Endothelial cell of umbilical vein (primary cell): Measurements from ENCODE around the gene SS18L1. TPM values are rescaled to one million over a fixed set of nuclear protein-coding genes. Genes with fewer than 3 reads are reported as not detected.

Experiments
- BruUV-seq: library from RNA; stranded (reverse); fragments of 400-500 nt; replicated peaks from 2 replicates; lab custom pipeline; 2021; lab: Mats Ljungman, UMichigan
- CTCF ChIA-PET: fragments of 300-600, 350-600 bp; sonication (Branson Sonifier 250); formaldehyde crosslinking; loops from one replicate; lab custom pipeline; 2021; ENCODE audit warnings: antibody characterized with exemption, inconsistent platforms; lab: Charles Lee
- POLR2A ChIA-PET: fragments of 300-600, 350-600 bp; sonication (Branson Sonifier 250); formaldehyde crosslinking; loops from one replicate; lab custom pipeline; 2021; ENCODE audit warnings: antibody characterized with exemption, inconsistent platforms; lab: Charles Lee
- DNase-seq: peaks from one replicate; pipeline ENCODE4 v3.0.0-alpha.2; 2011; ENCODE audit warnings: low read depth, low spot score
- FAIRE-seq: peaks from 2 replicates; lab custom pipeline; 2011; peaks lifted over from hg19 to GRCh38; lab: Jason Lieb, UNC
- H2AFZ ChIP-seq: 2 replicates; pipeline ENCODE4 v1.6.0; 2012; ENCODE audit warnings: low read depth, low read length, control low read depth, inconsistent platforms
- H3K27ac ChIP-seq: 2 replicates; pipeline ENCODE4 v1.5.1; 2011; ENCODE audit warnings: low read depth, mild to moderate bottlenecking, control low read depth, low read length, moderate library complexity; ENCODE audit not compliant: insufficient read depth
- H3K27me3 ChIP-seq, 2 experiments: 2 replicates each; pipeline versions ENCODE4 v1.6.0 to v1.6.1; 2011; ENCODE audit warnings: low read length in 2 of 2, mixed read lengths in 1 of 2; ENCODE audit not compliant: control insufficient read depth in 2 of 2, insufficient read depth in 2 of 2
- H3K36me3 ChIP-seq, 2 experiments: 2 replicates in 1 of 2; 3 replicates in 1 of 2; pipeline ENCODE4 v1.5.1; 2011; ENCODE audit warnings: low read length in 2 of 2, mild to moderate bottlenecking in 1 of 2, moderate library complexity in 1 of 2; ENCODE audit not compliant: control insufficient read depth in 2 of 2, insufficient read depth in 2 of 2; ENCODE audit errors: extremely low read depth in 1 of 2
- H3K4me1 ChIP-seq: 3 replicates; pipeline ENCODE4 v1.5.1; 2011; ENCODE audit warnings: mild to moderate bottlenecking, low read length; ENCODE audit not compliant: control insufficient read depth, insufficient read depth; ENCODE audit errors: extremely low read depth
- H3K4me2 ChIP-seq: 2 replicates; pipeline ENCODE4 v1.6.1; 2011; ENCODE audit warnings: low read length, control low read depth, mixed read lengths; ENCODE audit not compliant: insufficient read depth
- H3K4me3 ChIP-seq, 3 experiments: fragments of 200-600 bp in 1 of 3; sonication (generic), shearing (Covaris generic) in 1 of 3; replicated peaks in 1 of 3; 2 replicates each; pipeline ENCODE4 v1.5.1; 2011 to 2016; ENCODE audit warnings: control low read depth in 3 of 3, low read length in 3 of 3, mild to moderate bottlenecking in 2 of 3, inconsistent platforms in 1 of 3, low read depth in 1 of 3, moderate library complexity in 1 of 3; ENCODE audit not compliant: insufficient read depth in 1 of 3
- H3K79me2 ChIP-seq: 2 replicates; pipeline ENCODE4 v1.6.0; 2012; ENCODE audit warnings: low read length, inconsistent platforms; ENCODE audit not compliant: control insufficient read depth, insufficient read depth
- H3K9ac ChIP-seq: replicated peaks from 2 replicates; pipeline ENCODE3; 2011; ENCODE audit warnings: low read length, control low read depth; ENCODE audit not compliant: insufficient read depth; ENCODE audit errors: extremely low read depth
- H3K9me1 ChIP-seq: replicated peaks from 3 replicates; pipeline ENCODE4 v1.6.0; 2011; ENCODE audit warnings: mild to moderate bottlenecking, low read length; ENCODE audit not compliant: control insufficient read depth, insufficient read depth; ENCODE audit errors: extremely low read depth
- H3K9me3 ChIP-seq: replicated peaks from 2 replicates; pipeline ENCODE4 v1.5.1; 2012; ENCODE audit warnings: low read length, inconsistent platforms; ENCODE audit not compliant: control insufficient read depth, insufficient read depth
- H4K20me1 ChIP-seq: replicated peaks from 2 replicates; pipeline ENCODE3; 2011; ENCODE audit warnings: mild to moderate bottlenecking, low read length; ENCODE audit not compliant: control insufficient read depth, insufficient read depth; ENCODE audit errors: extremely low read depth
- EZH2 ChIP-seq: IDR thresholded peaks from 2 replicates; pipeline ENCODE4 v1.6.1; 2012; ENCODE audit warnings: borderline replicate concordance, low read depth, mild to moderate bottlenecking, moderate library complexity, low read length, inconsistent platforms; ENCODE audit not compliant: severe bottlenecking
- FOS ChIP-seq: IDR thresholded peaks from 2 replicates; pipeline ENCODE4 v1.6.1; 2011; ENCODE audit warnings: mild to moderate bottlenecking, low read length, moderate library complexity, borderline replicate concordance; ENCODE audit not compliant: insufficient read depth
- GATA2 ChIP-seq: IDR thresholded peaks from 2 replicates; pipeline ENCODE4 v1.7.0; 2011; ENCODE audit warnings: low read depth, mild to moderate bottlenecking, moderate library complexity, mixed read lengths, low read length; ENCODE audit not compliant: insufficient read length, insufficient read depth
- JUN ChIP-seq: IDR thresholded peaks from 2 replicates; pipeline ENCODE4 v1.6.1; 2011; ENCODE audit warnings: borderline replicate concordance, low read depth; ENCODE audit not compliant: insufficient read length, insufficient read depth
- MYC ChIP-seq: IDR thresholded peaks from one replicate; pipeline ENCODE4 v1.6.1; 2011; ENCODE audit warnings: mild to moderate bottlenecking, low read depth, low read length
- POLR2A ChIP-seq: IDR thresholded peaks from 2 replicates; pipeline ENCODE4 v1.6.1; 2012; ENCODE audit warnings: low read depth, mild to moderate bottlenecking, control low read depth, low read length
- POLR2AphosphoS5 ChIP-seq: IDR thresholded peaks from 2 replicates; pipeline ENCODE4 v1.6.1; 2012; ENCODE audit warnings: low read depth, mild to moderate bottlenecking, control low read depth, low read length, moderate library complexity; ENCODE audit not compliant: insufficient read depth
- dilution Hi-C: fragments of 300-500 bp; cut with MboI; formaldehyde crosslinking; loops from one replicate; pipeline ENCODE4 v1.15.0; 2019; ENCODE audit warnings: low sequenced_read_pairs; ENCODE audit not compliant: extremely low pct_ligation_motif_present
- intact Hi-C: fragments of 100-400 bp; cut with micrococcal nuclease; formaldehyde crosslinking; loops from one replicate; pipeline ENCODE4 v1.10.0; 2022
- polyA plus RNA-seq, 4 experiments: library from polyadenylated mRNA; depleted of rRNA in 3 of 4; stranded (reverse) in 3 of 4; unstranded in 1 of 4; fragments of >200 nt; gene quantifications; 2 replicates each; pipeline versions ENCODE4 v1.2.1 to v1.2.3, GENCODE V29; 2011 to 2012; ENCODE audit warnings: missing spikeins in 1 of 4
- total RNA-seq: library from RNA; stranded (reverse); gene quantifications from 2 replicates; pipeline ENCODE4 v1.2.3, GENCODE V29; 2021
- TF ChIP-seq, protein P1 (sequence below): IDR thresholded peaks from 2 replicates; pipeline ENCODE4 v1.6.1; 2011; ENCODE audit not compliant: insufficient read depth, insufficient read length
- TF ChIP-seq, protein P2 (sequence below), 2 donors: IDR thresholded peaks; 1 replicate in 1 of 2; 2 replicates in 1 of 2; pipeline ENCODE4 v1.5.1; 2011; ENCODE audit warnings: low read length in 2 of 2, mild to moderate bottlenecking in 2 of 2, moderate library complexity in 2 of 2, control low read depth in 1 of 2, inconsistent platforms in 1 of 2, low read depth in 1 of 2; ENCODE audit not compliant: insufficient read depth in 1 of 2; ENCODE audit errors: extremely low read depth in 1 of 2

SS18L1 gene
- total and polyA plus RNA-seq, 2 donors (not counting 3 experiments of a cell fraction or from before 2014, with no cell fraction given) = 15.4 to 21.7 TPM

DNA sequence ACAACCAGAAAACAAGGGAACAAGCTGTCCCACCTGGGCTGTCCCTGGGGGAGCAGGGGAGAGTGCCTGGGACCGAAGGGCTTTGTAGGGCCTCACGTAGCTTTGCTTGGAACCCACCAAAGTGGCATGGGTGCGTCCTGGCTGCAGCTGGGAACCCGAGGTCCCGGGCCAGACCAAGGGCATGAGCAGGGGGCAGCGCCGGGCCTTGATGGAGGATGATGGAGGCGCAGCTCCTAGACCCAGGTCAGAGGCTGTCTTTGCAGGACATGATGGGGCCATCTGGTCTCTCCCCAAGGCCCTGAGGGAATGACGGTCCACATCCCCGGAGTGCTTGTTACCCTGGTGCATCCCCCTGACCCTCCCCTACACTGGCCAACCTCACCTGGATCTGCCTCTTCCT lies 87.1 kb downstream of the SS18L1 start:
- Histone ChIP-seq H4K20me1 (no peaks in the 10 kb centered on the region), H3K36me3 (no peaks in the 10 kb centered on the region), H3K9ac (no peak overlapping the region), H3K9me3 (no peaks in the 10 kb centered on the region), H3K4me1 (no peaks in the 10 kb centered on the region), H3K4me2 (no peak overlapping the region), H3K27me3 (no peaks in the 10 kb centered on the region), H3K79me2 (no peaks in the 10 kb centered on the region), H3K9me1 (no peaks in the 10 kb centered on the region), H2AFZ (no peak overlapping the region), H3K4me3 (no peak overlapping the region), H3K27ac (no peak overlapping the region)
- dilution Hi-C loops = no loop called here
- intact Hi-C loops = no loop called here
- FAIRE-seq (no peak), DNase-seq (no peak)
- TF ChIP-seq JUN (no peak), POLR2A (no peak), EZH2 (no peak), GATA2 (no peak), POLR2AphosphoS5 (no peak), FOS (no peak), MYC (no peak)
- TF ChIP-seq, protein P1, sequence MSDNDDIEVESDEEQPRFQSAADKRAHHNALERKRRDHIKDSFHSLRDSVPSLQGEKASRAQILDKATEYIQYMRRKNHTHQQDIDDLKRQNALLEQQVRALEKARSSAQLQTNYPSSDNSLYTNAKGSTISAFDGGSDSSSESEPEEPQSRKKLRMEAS = no peak
- TF ChIP-seq, protein P2, sequence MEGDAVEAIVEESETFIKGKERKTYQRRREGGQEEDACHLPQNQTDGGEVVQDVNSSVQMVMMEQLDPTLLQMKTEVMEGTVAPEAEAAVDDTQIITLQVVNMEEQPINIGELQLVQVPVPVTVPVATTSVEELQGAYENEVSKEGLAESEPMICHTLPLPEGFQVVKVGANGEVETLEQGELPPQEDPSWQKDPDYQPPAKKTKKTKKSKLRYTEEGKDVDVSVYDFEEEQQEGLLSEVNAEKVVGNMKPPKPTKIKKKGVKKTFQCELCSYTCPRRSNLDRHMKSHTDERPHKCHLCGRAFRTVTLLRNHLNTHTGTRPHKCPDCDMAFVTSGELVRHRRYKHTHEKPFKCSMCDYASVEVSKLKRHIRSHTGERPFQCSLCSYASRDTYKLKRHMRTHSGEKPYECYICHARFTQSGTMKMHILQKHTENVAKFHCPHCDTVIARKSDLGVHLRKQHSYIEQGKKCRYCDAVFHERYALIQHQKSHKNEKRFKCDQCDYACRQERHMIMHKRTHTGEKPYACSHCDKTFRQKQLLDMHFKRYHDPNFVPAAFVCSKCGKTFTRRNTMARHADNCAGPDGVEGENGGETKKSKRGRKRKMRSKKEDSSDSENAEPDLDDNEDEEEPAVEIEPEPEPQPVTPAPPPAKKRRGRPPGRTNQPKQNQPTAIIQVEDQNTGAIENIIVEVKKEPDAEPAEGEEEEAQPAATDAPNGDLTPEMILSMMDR (IDR thresholded peaks at IDR 0.05; ENCODE audit: extremely low read depth in 1 of 2, insufficient read depth in 1 of 2, low read depth in 1 of 2, low read length in 2 of 2) = no peak
- CTCF ChIA-PET = no interaction called here
- BruUV-seq = no TSS peak
- POLR2A ChIA-PET = interaction anchor here (0.6 kb wide), 1 partner anchor 27 kb away, joined by 3 read pairs; no protein-coding TSS in a partner anchor
